Measurements from ENCODE around the gene FYN. TPM values are rescaled to one million over a fixed set of nuclear protein-coding genes. Genes with fewer than 3 reads are reported as not detected.
A peak's percentile ranks its signal among the peaks of the same experiment; 100 is the strongest.
"Not testable (repeated sequence)": the region's sequence is repeated elsewhere in the genome, so short reads cannot be mapped to it uniquely, and the experiment has no call there.

Gene FYN
- total RNA-seq, 1 experiment from 2014 or later = 13.9 TPM

- no peak for DNase-seq (ENCODE audit: low spot score)
These were observed 210.3 kb downstream of the FYN start for GRCh38 chr6:111662794-111663593.

GRCh38 chr6:111662072-111662793 is 211.0 kb downstream of the FYN start:
- DNase-seq (ENCODE audit: low spot score) = no peak

GRCh38 chr6:111661541-111662061 is 211.7 kb downstream of the FYN start:
- DNase-seq (ENCODE audit: low spot score) = peak; percentile 22

- no peak for DNase-seq (ENCODE audit: low spot score)
These were observed 212.7 kb downstream of the FYN start for GRCh38 chr6:111660531-111660930.

GRCh38 chr6:111658462-111659154 is 214.6 kb downstream of the FYN start:
- no peak for DNase-seq (ENCODE audit: low spot score)

GRCh38 chr6:111657146-111657545 is 216.1 kb downstream of the FYN start:
- DNase-seq (ENCODE audit: low spot score) = peak; percentile 23

- peak; percentile 42 for DNase-seq (ENCODE audit: low spot score)
These were observed 219.3 kb downstream of the FYN start for GRCh38 chr6:111653979-111654378.

GRCh38 chr6:111653434-111653833 is 219.8 kb downstream of the FYN start:
- DNase-seq (ENCODE audit: low spot score) = no peak

- DNase-seq (ENCODE audit: low spot score) = no peak
These were observed 221.1 kb downstream of the FYN start for GRCh38 chr6:111652156-111652555.

- DNase-seq (ENCODE audit: low spot score) = no peak
These were observed 221.8 kb downstream of the FYN start for GRCh38 chr6:111651185-111652034.

- no peak for DNase-seq (ENCODE audit: low spot score)
These were observed 223.2 kb downstream of the FYN start for GRCh38 chr6:111650049-111650448.

GRCh38 chr6:111648100-111648499 is 225.2 kb downstream of the FYN start:
- DNase-seq (ENCODE audit: low spot score) = no peak

GRCh38 chr6:111646942-111647341 is 226.3 kb downstream of the FYN start:
- no peak for DNase-seq (ENCODE audit: low spot score)

GRCh38 chr6:111646034-111646433 is 227.2 kb downstream of the FYN start:
- no peak for DNase-seq (ENCODE audit: low spot score)

GRCh38 chr6:111644893-111645430 is 228.3 kb downstream of the FYN start:
- no peak for DNase-seq (ENCODE audit: low spot score)

GRCh38 chr6:111642463-111643158 is 230.6 kb downstream of the FYN start:
- DNase-seq (ENCODE audit: low spot score) = peak; percentile 64

GRCh38 chr6:111639266-111639665 is 234.0 kb downstream of the FYN start:
- DNase-seq (ENCODE audit: low spot score) = no peak

GRCh38 chr6:111634981-111635380 is 238.3 kb downstream of the FYN start:
- not testable (repeated sequence) for DNase-seq (ENCODE audit: low spot score)

GRCh38 chr6:111633822-111634221 is 239.4 kb downstream of the FYN start:
- no peak for DNase-seq (ENCODE audit: low spot score)
